ENCODE results near the gene FAM186B.
"Not testable (repeated sequence)": the region's sequence is repeated elsewhere in the genome, so short reads cannot be mapped to it uniquely, and the experiment has no call there.

FAM186B gene

DNA sequence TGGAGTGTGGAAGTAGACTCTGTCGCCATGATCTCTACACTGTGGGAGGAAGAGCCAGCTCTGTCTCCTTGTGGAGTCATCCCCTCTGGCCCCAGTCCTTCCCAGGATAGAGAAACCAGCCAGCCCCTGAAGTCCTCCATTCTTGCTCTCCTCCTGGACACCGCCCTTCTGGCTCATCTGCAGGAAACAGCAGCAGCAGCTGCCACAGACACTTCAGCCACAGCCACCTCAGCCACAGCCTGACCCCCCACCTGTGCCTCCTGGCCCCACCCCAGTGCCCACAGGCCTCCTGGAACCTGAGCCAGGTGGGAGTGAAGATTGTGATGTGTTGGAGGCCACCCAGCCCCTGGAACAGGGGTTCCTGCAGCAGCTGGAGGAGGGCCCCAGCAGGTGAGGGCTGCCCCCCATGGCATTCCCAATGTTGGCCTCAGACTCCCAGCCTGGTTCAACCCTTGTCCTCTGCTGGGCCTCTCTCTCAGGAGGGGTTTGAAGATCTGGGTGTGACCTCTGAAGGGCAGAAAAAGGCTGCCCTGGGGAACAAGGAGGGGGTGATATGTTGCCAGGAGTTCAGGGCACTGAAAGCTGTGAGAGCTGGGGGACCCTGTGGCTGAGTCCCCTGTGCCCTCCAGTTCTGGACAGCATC, 28.4 kb upstream of the FAM186B start:
- no peak for DNase-seq (ENCODE audit: low read depth in 2 of 2)

GRCh38 chr12:49632986-49633702, 27.7 kb upstream of the FAM186B start:
- no peak for DNase-seq (ENCODE audit: low read depth in 2 of 2)

DNA sequence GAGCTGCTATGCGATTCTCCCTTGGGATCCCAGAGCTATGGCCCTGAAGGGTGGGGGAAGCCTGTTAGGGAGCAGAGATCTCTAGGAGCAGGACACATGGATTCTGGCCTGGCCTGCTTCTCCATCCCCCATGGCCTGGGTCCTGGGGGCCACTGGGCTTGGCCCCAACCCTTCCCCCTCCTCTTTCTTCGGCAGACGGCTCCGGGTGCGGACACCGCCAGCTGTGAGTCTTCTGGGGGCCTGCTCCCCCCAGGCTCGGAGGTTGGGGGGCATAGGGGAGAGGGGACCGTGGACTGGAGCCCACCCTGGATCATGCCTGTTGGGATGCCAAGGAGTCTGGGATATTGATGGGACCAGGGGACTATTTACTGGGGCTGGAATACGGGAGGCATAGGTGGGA, 27.0 kb upstream of the FAM186B start:
- DNase-seq (ENCODE audit: low read depth in 2 of 2): no peak

DNA sequence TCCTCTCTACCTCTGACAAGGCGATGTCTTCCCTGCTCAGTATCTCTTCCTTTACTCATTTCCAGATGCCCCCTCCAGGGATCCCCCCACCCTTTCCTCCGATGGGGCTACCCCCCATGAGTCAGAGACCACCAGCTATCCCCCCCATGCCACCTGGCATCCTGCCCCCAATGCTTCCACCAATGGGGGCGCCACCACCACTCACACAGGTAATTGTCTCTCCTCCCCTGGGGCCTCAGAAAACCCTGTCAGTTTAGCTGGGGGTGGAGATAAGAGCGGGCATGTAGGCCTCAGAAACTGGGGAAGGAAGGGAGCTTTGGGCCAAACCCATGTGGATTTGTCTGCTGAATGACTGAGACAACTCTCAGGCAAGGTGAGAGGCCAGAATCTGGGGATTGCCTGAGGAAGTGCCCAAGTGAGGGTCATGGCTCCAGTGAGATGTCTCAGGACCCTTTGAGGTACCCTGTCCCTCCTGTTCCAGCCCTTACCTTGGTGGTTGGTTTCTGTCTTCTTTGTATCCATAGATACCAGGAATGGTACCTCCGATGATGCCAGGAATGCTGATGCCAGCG, 26.0 kb upstream of the FAM186B start:
- no peak for DNase-seq (ENCODE audit: low read depth in 2 of 2)

DNA sequence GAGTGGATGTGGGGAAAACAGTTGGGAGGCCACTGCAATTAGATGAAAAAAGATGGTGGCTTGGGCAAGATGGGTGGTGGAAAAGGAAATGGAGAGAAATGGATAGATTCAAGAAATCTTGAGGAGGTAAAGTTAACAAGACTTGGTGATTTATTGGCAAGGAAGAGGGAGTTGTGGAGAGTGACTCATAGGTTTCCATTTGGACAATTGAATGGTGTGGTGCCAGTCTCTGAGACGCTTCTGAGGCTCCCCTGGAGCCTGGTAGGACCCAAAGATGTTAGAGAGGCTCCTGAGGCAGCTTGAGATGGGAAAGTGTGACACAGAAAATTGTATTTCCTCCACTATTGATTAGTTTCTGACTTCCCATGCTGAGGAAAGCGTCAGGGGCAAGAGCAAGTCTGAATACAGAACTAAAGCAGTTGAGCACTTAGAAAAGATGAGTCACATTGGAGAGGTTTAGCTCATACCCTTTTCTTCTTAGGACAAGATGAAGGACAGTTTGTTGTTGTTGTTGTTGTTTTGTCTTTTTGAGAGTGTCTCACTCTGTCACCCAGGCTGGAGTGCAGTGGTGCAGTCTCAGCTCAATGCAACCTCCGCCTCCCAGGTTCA, 22.4 kb upstream of the FAM186B start:
- no peak for DNase-seq (ENCODE audit: low read depth in 2 of 2)

GRCh38 chr12:49626836-49627235, 21.4 kb upstream of the FAM186B start:
- no peak for DNase-seq (ENCODE audit: low read depth in 2 of 2)

- DNase-seq (ENCODE audit: low read depth in 2 of 2): no peak
These were observed 20.9 kb upstream of the FAM186B start for GRCh38 chr12:49626169-49626835.

DNA sequence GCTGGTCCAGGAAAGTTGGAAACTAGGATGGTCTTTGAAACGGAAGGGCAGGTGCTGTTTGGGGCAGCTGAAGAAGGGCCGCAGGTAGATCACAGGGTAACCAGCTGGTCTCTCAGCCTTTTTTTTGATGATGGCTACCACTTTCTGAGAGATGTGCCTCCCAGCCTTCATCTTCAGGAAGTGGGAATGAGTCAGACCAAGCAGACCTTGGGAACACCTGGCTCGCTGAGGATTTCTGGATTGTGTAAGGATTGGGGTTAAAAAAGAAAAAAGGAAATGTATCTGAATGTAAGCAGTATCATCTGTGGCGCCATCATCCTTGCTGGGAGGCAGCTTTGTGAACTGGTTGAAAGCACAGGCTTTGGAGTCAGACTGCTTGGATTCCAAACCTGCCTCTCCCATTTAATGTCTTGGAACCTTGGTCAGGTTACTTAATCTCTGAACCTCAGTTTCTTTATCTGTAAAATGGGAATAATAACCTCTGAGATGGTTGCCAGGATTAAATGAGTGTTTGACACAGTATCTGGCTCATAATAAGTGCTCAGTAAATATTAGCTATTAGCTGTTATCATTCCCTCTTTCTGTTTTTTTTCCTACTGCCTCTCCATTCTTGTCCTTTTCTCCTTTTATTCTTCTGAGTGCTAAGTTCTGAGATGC, 19.6 kb upstream of the FAM186B start:
- DNase-seq (ENCODE audit: low read depth in 2 of 2): no peak

- peak; percentile 61 to 66 for DNase-seq (ENCODE audit: low read depth in 2 of 2)
These were observed 17.9 kb upstream of the FAM186B start, which contains the start of gene PRPF40B for GRCh38 chr12:49623142-49623904. Gene PRPF40B (plus strand): TSS chr12:49623561. CDS start chr12:49623591, 30 bp downstream.

GRCh38 chr12:49622501-49623141, 17.2 kb upstream of the FAM186B start:
- peak; percentile 13 to 16 for DNase-seq (ENCODE audit: low read depth in 2 of 2)

GRCh38 chr12:49621651-49622500, 16.4 kb upstream of the FAM186B start:
- peak in 1 of 2 donors; percentile 9 for DNase-seq (ENCODE audit: low read depth in 2 of 2)

- DNase-seq (ENCODE audit: low read depth in 2 of 2): no peak
These were observed 13.8 kb upstream of the FAM186B start for GRCh38 chr12:49619286-49619685.

DNA sequence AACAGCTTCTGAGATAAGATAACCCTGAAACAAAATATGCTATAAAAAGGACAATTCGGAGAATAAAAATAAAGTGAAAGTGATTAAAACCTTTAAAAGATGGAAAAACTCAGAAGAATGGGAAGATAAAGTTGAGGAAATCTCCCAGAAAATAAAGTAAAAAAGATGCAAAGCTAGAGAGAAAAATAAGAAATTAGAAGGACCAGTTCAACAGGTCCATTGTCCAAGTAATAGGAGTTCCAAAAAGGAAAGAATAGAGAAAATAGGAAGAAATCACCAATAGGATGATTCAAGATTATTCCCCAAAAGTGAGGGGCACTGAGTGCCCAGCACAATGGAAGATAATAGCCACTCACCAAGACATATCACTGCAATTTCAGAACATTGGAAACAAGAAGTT, 13.1 kb upstream of the FAM186B start:
- no peak for DNase-seq (ENCODE audit: low read depth in 2 of 2)

DNA sequence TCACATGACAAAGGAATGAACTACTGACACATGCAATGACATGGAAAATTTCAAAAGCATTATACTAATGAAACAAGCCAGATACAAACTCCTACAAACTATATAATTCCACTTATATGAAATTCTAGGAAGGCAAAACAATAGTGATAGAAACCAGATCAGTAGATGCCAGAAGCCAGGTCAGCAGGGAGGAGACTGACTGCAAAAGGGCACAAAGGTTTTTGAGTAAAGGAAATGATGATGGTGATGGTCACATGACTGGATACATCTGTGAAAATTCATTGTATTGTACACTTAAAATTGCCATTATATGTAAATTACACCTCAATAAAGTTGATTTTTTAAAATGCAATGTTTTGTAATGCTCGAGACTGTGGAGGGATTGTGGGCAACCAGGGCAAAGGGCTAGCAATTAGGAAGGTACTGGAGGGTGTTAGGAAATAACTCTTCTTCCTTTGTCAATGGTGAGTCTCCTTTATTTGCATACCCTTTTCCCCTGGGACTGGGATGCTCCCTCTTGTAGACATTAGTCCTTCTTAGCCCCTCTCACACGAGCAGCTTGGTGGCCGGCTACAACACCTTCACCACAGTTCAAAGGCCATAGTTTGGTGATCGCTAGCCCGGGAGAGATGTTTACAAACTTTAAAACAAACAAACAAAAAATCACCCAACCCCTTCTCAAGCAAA, 11.2 kb upstream of the FAM186B start:
- DNase-seq (ENCODE audit: low read depth in 2 of 2): no peak

DNA sequence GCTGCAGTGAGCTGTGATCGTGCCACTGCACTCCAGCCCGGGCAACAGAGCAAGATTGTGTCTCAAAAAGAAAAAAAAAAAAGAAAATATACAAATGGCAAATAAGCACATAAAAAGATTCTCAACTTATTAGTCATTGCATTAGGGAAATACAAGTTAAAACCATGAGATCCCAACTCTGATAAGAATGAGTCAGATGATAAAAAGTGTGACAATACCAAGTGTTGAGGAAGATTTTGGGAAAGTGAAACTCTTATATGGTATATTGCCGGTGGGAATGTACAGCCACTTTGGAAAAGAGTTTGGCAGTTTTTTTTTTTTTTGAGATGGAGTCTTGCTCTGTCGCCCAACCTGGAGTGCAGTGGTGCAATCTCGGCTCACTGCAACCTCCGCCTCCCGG, 10.3 kb upstream of the FAM186B start:
- no peak for DNase-seq (ENCODE audit: low read depth in 2 of 2)

GRCh38 chr12:49612210-49612609, 6.8 kb upstream of the FAM186B start:
- no peak for DNase-seq (ENCODE audit: low read depth in 2 of 2)

- DNase-seq (ENCODE audit: low read depth in 2 of 2): not testable (repeated sequence)
These were observed 5.3 kb upstream of the FAM186B start for GRCh38 chr12:49610785-49611184.

GRCh38 chr12:49609875-49610154, 4.4 kb upstream of the FAM186B start:
- DNase-seq (ENCODE audit: low read depth in 2 of 2): no peak
